ENCODE data around the gene DDX59.

The DDX59 gene

GRCh38 chr1:200673952-200674823 is 4.5 kb upstream of the DDX59 start:
- peak overlapping the region in 9 of 21 experiments; percentile 7 to 75 (median 46) for H3K27ac ChIP-seq
- H3K4me3 ChIP-seq, result no peak overlapping the region

DNA sequence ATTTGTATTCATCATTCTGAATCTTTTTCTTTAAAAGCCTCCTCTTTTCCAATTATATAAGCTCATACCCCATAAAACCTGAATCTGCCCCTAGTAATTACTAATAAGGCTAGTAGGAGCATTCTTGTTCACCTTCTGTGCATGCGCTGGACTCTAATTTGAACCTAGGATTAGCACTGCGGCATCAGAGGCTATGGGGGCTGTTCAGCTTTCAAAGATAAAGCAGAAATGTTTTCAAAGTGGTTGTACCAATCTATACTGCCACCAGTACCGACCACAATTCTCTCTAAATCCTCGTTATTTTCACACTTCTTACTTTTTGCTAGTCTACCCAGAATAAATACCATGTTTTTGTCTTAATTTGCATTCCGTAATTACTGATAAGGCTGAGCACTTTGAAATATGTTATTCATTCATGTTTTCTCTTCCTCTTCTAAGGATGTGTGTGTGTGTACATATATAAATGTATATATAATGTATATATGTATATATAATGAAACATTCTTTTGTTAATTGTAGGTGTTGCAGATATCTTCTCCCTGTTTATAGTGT is 1.6 kb upstream of the DDX59 start:
- peak overlapping the region in 1 of 7 experiments; percentile 72 for H3K4me3 ChIP-seq
- H3K27ac ChIP-seq, result peak overlapping the region in 12 of 21 experiments; percentile 97 to 100 (median 100)

DNA sequence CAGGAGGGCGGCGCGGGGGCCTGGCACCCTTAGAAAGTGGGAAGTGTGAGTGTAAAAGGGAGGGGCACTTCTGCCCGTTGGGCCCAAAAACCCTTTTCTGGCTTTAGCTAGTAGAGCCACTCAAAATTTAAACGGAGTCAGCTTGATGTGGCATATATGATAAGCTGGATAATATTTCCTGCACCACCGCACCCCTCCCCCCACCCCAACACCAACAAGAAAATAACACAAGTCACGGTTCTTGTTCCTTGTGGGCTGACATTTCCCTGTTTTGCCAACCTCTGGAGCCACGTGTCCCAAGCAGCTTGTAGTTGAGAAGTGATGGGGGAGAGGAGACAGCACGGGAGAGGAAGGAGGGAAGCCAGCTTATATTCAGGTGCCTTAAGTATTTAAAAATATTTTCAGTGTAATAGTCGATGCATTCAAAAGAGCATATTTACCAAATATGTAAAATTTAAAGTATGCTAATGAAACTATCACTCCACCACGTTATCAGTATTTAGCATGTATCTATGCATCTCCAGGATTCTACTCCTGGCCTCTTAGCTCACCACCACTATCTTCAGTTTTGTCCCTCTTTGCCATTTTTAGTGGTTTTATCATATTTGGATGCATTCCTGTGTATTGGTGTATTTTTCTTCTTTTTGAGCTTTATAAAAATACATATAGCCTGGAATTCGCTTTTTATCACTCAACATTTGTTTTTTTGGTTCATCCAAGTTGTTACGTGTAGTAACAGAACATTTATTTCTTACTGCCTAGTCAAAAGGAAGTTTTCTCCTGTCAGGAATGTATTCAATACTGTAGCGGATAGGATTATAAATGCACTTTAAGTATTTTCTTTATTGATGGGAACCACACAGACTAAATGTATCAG is 773 bp upstream of the DDX59 start:
- Histone ChIP-seq H3K4me3 (peak overlapping the region; percentile 54 to 83 (median 64)), H3K27ac (peak overlapping the region; percentile 48 to 100 (median 100))

DNA sequence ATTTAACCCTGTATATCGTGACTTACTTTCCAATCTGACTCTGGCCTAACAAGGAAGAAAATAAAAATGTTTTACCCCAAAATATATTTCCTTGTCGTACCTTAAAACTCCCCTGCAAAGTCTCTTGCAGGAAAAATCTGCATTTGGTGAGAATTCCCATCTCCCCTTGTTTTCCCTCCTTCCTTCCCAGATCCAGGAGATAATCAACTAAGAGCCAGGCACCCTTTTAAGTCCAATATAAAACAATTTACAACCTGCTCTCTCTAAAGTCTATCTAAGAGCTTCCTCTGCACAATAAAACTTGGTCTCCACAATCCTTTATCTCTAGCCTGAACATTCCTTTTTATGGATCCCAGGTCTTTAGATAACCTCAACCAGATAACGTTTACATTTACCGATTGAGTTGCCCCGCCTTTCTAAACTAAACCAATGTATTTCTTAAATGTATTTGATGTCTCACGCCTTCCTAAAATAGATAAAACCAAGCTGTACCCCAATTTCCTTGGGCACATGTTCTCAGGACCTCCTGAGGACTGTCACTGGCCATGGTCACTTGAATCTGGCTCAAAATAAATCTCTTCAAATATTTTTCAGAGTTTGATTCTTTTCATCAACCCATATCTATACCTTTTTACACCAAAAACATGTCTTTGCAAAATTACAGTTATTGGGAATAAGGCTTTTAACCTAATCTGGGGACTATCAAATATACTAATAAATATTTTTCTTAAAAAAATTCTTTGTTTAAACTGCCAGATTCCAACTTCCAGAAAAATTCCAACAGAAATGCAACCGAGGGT is 993 bp downstream of the DDX59 start:
- Histone ChIP-seq H3K4me3 (peak overlapping the region; percentile 54 to 83 (median 64)), H3K27ac (peak overlapping the region in 20 of 21 experiments; percentile 91 to 100 (median 100))

- Histone ChIP-seq H3K27ac (peak overlapping the region in 7 of 21 experiments; percentile 4 to 69 (median 30)), H3K4me3 (no peak overlapping the region)
These were observed 3.4 kb downstream of the DDX59 start for GRCh38 chr1:200666309-200666708.

- H3K4me3 ChIP-seq, result no peak overlapping the region
- H3K27ac ChIP-seq, result peak overlapping the region in 7 of 21 experiments; percentile 4 to 69 (median 30)
These were observed 3.8 kb downstream of the DDX59 start for GRCh38 chr1:200665861-200666260.

DNA sequence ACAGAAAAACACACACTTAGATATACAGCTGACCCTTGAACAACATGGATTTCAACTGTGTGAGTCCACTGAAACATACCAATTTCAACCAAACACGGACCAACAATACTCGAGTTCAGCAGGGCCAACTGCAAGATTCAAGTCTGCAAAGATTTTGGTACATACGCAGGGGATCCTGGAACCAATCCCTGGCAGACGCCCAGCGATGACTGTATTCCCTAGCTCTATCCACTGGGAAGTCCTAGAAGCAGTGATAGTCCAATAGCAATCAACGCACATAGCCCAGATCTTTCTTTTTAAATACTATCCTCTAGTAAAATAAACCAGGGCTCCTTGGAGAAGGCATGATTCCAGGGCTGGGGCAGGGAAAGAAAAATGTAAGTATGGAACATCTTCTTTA is 9.0 kb downstream of the DDX59 start:
- H3K4me3 ChIP-seq, result no peak overlapping the region
- no peak overlapping the region for H3K27ac ChIP-seq

DNA sequence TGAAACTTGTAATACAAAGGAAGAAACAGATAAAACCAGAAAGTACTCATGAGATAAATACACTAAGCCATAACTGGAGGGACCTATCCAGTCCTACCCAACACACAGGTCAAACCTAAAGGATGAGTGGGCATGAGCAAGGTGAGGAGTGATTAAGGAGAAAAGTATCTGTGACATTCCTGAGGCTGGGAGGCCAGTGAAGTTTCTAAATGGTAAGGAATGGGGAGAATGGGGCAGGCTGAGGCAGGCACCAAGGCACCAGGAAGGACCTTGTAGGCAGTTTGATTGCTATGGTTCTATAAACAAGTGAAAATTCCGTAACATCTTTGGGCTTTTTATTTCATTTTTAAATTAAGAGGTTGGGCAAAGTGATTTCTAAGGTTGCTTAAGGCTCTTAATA is 10.4 kb downstream of the DDX59 start:
- Histone ChIP-seq H3K4me3 (no peak overlapping the region), H3K27ac (peak overlapping the region in 3 of 21 experiments; percentile 7 to 42 (median 18))

DNA sequence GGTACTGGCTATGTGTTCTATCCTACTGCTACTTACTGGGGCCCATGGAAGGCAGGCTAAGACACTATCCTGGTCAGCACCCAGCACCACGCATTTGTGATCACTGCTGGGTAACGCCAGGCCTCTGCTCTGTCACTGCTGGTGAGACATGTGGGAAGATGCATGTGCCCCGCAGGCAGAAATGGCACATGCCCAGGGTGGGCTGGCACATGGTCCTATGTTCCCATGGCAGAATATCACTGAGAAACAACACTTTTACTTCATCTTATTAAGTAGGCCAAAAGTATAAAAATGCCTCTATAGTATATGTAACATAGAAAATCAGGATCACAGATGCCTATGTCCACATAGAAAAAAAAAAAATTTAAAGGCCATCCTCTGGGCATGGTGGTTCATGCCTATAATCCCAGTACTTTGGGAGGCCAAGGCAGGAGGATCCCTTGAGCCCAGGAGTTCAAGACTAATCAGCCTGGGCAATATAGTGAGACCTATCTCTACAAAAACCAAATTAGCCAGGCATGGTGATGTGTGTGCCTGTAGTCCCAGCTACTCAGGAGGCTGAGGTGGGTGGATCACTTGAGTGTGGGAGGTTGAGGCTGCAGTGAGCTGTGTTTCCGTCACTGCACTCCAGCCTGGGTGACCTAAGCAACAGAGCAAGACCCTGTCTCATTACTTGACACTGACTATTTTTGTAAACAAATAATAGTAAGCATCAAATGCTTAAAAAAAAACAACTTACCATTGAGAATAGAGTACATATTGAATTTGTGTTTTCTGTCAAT is 11.5 kb downstream of the DDX59 start:
- no peak overlapping the region for H3K27ac ChIP-seq
- H3K4me3 ChIP-seq, result no peak overlapping the region

- Histone ChIP-seq H3K27ac (no peak overlapping the region), H3K4me3 (no peak overlapping the region)
These were observed 15.0 kb downstream of the DDX59 start for GRCh38 chr1:200654660-200655059.

DNA sequence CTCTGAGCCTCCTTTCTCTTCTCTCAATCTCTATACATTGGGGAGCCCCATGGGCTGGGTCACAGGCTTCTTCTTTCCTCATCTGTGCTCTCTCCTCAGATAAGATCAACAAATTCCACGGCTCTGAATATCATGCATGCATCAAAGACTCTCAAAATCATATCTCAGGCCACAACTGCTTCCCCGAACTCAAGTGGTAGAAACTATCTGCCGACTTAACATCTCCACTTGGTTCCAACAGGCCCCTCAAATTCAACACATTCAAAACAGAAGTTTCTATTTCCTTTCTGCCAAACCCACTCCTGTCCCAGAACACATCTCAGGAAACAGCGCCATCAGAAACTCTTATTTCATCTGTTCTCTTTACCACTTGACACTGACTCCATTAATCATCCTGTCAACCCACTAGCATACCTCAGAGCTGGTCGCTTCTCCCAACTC is 16.7 kb downstream of the DDX59 start:
- H3K4me3 ChIP-seq, result no peak overlapping the region

GRCh38 chr1:200652378-200652777 is 17.3 kb downstream of the DDX59 start:
- Histone ChIP-seq H3K27ac (no peak overlapping the region), H3K4me3 (no peak overlapping the region)

More for the DNA sequence above, 16.7 kb downstream of the DDX59 start:
- no peak overlapping the region for H3K27ac ChIP-seq

- no peak overlapping the region for H3K4me3 ChIP-seq
- peak overlapping the region in 6 of 21 experiments; percentile 3 to 60 (median 36) for H3K27ac ChIP-seq
These were observed 23.2 kb downstream of the DDX59 start for GRCh38 chr1:200646515-200646914.

- H3K4me3 ChIP-seq, result no peak overlapping the region
- H3K27ac ChIP-seq, result peak overlapping the region in 2 of 21 experiments; percentile 17 to 76
These were observed 25.7 kb downstream of the DDX59 start for GRCh38 chr1:200644021-200644420.

- H3K4me3 ChIP-seq, result no peak overlapping the region
- peak overlapping the region in 8 of 21 experiments; percentile 10 to 76 (median 38) for H3K27ac ChIP-seq
These were observed 27.2 kb downstream of the DDX59 start for GRCh38 chr1:200642481-200642880.

DNA sequence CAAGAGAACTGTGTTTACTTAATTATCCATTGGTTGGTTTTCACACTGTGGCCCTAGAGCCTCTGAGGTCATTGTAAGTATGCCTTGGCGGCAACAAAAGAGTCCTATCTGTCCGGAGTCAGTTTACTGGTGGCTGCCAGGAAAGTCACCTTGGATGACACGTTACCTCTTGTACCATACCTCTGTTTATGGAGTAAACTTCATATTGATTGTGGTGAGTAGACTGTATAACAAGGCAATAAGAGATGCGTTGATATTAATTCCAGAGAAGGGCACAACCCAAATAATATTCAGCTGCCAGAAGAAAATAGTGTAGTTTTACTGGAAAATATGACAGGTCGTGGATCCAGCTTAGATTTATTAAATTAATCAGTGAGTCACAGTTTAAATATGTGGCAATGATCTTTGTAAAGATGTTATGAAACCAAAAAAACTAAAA is 28.7 kb downstream of the DDX59 start:
- peak overlapping the region in 15 of 21 experiments; percentile 9 to 86 (median 56) for H3K27ac ChIP-seq

DNA sequence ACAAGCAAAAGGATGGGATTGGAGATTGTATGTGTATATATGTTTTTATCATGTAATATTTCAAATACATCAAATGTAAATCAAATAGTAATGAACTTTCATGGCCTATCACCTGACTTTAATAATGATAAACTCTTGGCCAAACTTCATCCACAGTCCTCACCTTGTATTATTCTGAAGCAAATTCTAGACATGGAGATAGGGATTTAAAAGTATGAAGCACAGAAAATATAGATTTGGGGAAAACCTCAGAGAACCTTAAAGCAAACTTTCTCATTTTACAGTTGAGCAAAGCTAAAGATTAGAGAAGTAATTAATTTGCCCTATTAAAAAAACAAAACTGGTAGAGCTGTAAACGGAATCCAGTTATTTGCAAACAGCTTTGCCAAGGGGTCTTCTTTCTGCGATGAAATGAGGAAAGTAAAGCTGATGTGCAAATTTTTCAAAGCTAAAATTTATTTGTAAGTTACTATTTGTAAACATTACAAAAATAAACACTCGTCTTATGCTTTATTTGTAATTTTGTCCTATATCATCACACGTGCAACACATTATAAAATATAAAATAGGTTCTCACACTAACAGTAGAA is 29.2 kb downstream of the DDX59 start:
- H3K4me3 ChIP-seq, result no peak overlapping the region
- H3K27ac ChIP-seq, result peak overlapping the region in 15 of 21 experiments; percentile 9 to 86 (median 55)

More for the DNA sequence above, 28.7 kb downstream of the DDX59 start:
- H3K4me3 ChIP-seq, result no peak overlapping the region

DNA sequence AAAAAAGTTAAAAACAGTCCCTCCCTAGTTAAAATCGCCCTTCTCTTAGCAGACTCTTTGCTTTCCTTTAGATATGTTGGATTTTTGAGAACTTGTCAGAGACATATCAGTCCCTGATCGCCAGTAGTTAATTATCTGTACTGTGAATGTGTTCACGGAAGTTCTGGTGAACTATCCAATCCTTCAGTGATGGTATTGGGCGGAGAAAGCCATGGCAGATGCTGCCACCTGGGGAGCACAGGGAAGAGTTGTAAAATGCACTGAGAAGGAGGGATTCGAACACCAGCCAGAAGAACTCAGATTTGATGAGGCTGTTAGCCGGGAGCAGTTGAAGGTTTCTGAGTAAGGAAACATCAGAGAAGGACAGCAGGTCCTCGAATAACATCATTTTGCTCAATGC is 31.6 kb downstream of the DDX59 start:
- no peak overlapping the region for H3K4me3 ChIP-seq

More for the DNA sequence above, 31.6 kb downstream of the DDX59 start:
- H3K27ac ChIP-seq, result peak overlapping the region in 1 of 21 experiments; percentile 14

All from skin epidermis (tissue), 12 donors.